ENCODE data around the gene TBC1D25.

Gene TBC1D25, protein sequence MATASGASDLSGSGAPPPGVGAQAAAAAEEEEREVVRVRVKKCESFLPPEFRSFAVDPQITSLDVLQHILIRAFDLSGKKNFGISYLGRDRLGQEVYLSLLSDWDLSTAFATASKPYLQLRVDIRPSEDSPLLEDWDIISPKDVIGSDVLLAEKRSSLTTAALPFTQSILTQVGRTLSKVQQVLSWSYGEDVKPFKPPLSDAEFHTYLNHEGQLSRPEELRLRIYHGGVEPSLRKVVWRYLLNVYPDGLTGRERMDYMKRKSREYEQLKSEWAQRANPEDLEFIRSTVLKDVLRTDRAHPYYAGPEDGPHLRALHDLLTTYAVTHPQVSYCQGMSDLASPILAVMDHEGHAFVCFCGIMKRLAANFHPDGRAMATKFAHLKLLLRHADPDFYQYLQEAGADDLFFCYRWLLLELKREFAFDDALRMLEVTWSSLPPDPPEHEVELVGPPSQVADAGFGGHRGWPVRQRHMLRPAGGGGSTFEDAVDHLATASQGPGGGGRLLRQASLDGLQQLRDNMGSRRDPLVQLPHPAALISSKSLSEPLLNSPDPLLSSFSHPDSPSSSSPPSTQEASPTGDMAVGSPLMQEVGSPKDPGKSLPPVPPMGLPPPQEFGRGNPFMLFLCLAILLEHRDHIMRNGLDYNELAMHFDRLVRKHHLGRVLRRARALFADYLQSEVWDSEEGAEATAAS

DNA sequence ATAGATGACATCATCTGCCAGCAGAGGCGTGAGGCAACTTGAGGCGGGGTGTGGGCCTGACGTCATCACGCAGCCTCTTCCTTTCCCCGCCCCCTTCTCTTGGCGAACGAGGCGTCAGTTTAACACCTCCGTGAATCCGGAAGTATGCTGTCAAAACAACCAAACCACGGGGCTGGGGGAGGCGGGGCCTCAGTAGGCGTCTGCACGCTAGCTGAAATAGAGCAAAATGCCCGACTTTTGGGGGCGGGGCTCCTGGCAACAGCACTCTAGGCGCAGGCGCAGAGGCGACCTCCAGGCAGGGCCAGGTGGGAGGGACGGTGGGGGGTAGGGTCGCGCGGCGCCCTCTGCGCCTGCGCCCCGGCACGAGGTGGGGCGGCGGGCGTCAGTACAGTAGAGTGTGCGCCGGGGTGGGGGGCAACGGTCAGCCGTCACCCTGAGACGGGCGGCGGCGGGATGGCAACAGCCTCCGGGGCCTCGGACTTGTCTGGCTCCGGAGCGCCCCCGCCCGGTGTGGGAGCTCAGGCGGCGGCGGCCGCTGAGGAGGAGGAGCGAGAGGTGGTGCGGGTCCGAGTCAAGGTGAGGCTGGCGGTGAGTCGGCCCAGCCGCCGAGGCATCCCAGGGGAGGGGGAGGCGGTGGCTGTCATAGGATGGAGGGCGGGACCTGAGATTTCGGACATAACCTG lies at the start of gene TBC1D25:
TSS of gene TBC1D25 (plus strand) at position 370 of the 683 bp plus-strand sequence. CDS start at position 454, 84 bp downstream.
- TF ChIP-seq, protein P1, sequence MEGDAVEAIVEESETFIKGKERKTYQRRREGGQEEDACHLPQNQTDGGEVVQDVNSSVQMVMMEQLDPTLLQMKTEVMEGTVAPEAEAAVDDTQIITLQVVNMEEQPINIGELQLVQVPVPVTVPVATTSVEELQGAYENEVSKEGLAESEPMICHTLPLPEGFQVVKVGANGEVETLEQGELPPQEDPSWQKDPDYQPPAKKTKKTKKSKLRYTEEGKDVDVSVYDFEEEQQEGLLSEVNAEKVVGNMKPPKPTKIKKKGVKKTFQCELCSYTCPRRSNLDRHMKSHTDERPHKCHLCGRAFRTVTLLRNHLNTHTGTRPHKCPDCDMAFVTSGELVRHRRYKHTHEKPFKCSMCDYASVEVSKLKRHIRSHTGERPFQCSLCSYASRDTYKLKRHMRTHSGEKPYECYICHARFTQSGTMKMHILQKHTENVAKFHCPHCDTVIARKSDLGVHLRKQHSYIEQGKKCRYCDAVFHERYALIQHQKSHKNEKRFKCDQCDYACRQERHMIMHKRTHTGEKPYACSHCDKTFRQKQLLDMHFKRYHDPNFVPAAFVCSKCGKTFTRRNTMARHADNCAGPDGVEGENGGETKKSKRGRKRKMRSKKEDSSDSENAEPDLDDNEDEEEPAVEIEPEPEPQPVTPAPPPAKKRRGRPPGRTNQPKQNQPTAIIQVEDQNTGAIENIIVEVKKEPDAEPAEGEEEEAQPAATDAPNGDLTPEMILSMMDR (IDR thresholded peaks at IDR 0.05; ENCODE audit: extremely low read depth, missing control alignments): peak; percentile 40

DNA sequence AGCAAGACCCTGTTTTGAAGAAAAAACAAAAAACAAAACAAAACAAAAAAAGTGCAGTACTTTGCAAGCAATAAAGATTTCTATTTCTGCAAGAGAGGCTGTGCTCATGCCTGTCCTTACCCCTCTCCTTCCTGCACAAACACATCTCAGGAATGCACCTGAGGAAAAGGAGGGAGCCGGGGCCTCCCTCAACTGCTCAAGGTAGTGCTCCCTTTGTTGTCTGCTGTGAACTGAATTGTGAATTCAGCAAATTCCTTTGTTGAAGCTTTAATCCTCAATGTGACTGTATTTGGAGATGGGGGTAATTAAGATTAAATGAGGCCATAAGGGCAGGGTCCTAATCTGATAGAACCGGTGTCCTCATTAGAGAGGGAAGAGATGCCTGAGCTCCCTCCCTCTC lies 49.6 kb upstream of the TBC1D25 start:
- TF ChIP-seq, protein P1 (IDR thresholded peaks at IDR 0.05; ENCODE audit: extremely low read depth, missing control alignments): no peak
- no peak for DNase-seq (ENCODE audit: low spot score)

More for the DNA sequence above, at the start of gene TBC1D25:
- DNase-seq (ENCODE audit: low spot score): peak; percentile 89

DNA sequence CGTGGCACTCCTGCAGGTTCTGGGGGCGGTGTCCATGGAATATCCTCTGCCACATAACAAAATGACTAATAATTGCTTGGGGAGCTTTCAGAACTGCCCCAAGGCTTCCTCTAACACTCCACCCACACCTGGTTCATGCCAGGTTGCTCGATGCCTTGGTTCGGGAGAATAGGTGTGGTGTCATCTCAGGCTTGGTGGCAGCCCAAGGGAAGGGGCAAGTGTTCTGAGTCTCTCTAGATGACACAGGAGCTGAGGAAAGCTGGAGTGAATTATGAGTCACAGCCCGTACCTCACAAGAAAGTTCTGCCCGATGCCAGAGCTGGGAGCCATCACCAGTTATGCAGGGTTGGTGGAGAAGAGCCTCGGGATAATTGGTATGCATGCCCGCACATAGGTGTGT lies 48.9 kb upstream of the TBC1D25 start:
- DNase-seq (ENCODE audit: low spot score): no peak
- TF ChIP-seq, protein P1 (IDR thresholded peaks at IDR 0.05; ENCODE audit: extremely low read depth, missing control alignments): no peak

- TF ChIP-seq, protein P1 (IDR thresholded peaks at IDR 0.05; ENCODE audit: extremely low read depth, missing control alignments): no peak
- DNase-seq (ENCODE audit: low spot score): no peak
Observed at GRCh38 chrX:48491809-48492208, 47.7 kb upstream of the TBC1D25 start.

DNA sequence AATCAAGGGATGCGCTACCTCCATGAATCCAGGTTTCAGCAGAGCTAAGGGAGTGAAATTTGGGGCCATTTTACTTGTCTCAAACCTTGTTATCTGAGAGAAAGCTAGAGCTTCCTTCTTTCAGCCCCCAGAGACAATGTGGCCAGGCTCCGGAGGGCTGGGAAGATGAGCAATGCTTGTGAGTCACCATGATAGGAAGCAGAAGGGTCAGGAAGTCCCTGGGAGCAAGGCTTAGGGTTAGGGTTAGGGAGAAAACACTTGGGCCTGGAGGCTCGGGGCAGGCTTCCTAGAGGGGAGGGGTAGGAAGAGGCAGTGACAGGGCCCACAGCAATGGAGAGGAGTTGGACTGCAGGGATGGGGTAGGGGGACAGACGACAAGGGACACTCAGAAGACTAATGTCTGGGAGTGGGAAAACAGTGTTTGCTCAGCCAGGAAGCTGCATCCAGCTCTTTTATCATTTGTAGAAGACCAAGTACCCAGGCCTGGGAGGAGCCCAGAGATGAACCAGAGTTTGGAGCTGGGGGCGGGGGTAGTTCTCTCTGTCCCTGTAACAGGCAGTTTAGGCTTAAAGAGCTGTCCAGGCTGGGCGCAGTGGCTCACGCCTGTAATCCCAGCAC lies 47.1 kb upstream of the TBC1D25 start:
- no peak for DNase-seq (ENCODE audit: low spot score)
- TF ChIP-seq, protein P1 (IDR thresholded peaks at IDR 0.05; ENCODE audit: extremely low read depth, missing control alignments): no peak

GRCh38 chrX:48493890-48494364 lies 45.6 kb upstream of the TBC1D25 start:
- TF ChIP-seq, protein P1 (IDR thresholded peaks at IDR 0.05; ENCODE audit: extremely low read depth, missing control alignments): no peak
- no peak for DNase-seq (ENCODE audit: low spot score)
